GM12865 (cell line): ENCODE data around the gene ZNF516.

Experiments
- DNase-seq: peaks from one replicate; pipeline ENCODE4 v3.0.0; 2010; ENCODE audit warnings: low read depth
- H3K4me3 ChIP-seq: 2 replicates; pipeline ENCODE4 v1.5.1; 2011; ENCODE audit warnings: mild to moderate bottlenecking, low read depth, low read length, control low read depth
- TF ChIP-seq, protein P1 (sequence below): IDR thresholded peaks from 2 replicates; pipeline ENCODE4 v1.5.1; 2011; ENCODE audit warnings: low read length, control low read depth, low read depth, inconsistent platforms; ENCODE audit not compliant: insufficient read depth; ENCODE audit errors: missing control alignments

The ZNF516 gene

GRCh38 chr18:76490033-76490432 lies 5.0 kb downstream of the ZNF516 start:
- TF ChIP-seq, protein P1, sequence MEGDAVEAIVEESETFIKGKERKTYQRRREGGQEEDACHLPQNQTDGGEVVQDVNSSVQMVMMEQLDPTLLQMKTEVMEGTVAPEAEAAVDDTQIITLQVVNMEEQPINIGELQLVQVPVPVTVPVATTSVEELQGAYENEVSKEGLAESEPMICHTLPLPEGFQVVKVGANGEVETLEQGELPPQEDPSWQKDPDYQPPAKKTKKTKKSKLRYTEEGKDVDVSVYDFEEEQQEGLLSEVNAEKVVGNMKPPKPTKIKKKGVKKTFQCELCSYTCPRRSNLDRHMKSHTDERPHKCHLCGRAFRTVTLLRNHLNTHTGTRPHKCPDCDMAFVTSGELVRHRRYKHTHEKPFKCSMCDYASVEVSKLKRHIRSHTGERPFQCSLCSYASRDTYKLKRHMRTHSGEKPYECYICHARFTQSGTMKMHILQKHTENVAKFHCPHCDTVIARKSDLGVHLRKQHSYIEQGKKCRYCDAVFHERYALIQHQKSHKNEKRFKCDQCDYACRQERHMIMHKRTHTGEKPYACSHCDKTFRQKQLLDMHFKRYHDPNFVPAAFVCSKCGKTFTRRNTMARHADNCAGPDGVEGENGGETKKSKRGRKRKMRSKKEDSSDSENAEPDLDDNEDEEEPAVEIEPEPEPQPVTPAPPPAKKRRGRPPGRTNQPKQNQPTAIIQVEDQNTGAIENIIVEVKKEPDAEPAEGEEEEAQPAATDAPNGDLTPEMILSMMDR = no peak
- no peak for DNase-seq
- H3K4me3 ChIP-seq = peak overlapping the region; percentile 66

GRCh38 chr18:76489081-76489480 lies 6.0 kb downstream of the ZNF516 start:
- no peak overlapping the region for H3K4me3 ChIP-seq
- DNase-seq = no peak
- TF ChIP-seq, protein P1 = no peak

- H3K4me3 ChIP-seq = no peak overlapping the region
- DNase-seq = no peak
- TF ChIP-seq, protein P1 = no peak
Measured at GRCh38 chr18:76488190-76488589, 6.9 kb downstream of the ZNF516 start.

- TF ChIP-seq, protein P1 = no peak
- DNase-seq = no peak
- H3K4me3 ChIP-seq = no peak overlapping the region
Measured at GRCh38 chr18:76487782-76488181, 7.3 kb downstream of the ZNF516 start.

GRCh38 chr18:76487070-76487469 lies 8.0 kb downstream of the ZNF516 start:
- peak; percentile 26 for DNase-seq
- TF ChIP-seq, protein P1 = no peak
- peak overlapping the region; percentile 8; the same call in 1 of the 2 replicates for H3K4me3 ChIP-seq

- no peak for DNase-seq
- H3K4me3 ChIP-seq = peak overlapping the region; percentile 8; the same call in 1 of the 2 replicates
- TF ChIP-seq, protein P1 = no peak
Measured at GRCh38 chr18:76486574-76486973, 8.5 kb downstream of the ZNF516 start.

DNA sequence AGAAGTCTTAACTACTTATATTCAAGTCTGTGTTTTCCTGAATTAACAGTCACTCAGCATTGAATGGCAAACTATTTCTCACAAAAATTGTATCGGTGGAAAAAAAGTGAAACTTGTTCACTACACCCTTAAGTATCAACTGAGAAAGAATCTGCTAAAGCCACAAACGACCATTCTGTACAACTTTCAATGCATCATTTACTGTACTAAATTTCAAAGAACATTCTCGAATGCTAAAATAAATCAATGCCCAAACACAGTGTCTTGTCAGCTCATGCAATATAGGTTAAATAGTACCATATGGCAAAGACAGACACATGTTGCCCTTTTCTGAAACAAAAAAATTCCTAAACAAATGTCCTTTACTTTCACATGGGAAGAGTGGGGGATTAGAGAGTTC lies 9.0 kb downstream of the ZNF516 start:
- TF ChIP-seq, protein P1 = no peak
- no peak overlapping the region; the same call in 1 of the 2 replicates for H3K4me3 ChIP-seq

More for the DNA sequence above, 9.0 kb downstream of the ZNF516 start:
- DNase-seq = peak; percentile 24
